ENCODE data around the gene C16orf74. TPM values are rescaled to one million over a fixed set of nuclear protein-coding genes. Genes with fewer than 3 reads are reported as not detected.

Gene C16orf74
- total RNA-seq, 8 experiments from 2014 or later, result 0.23 to 3.3 (median 1.9) TPM

GRCh38 chr16:85709766-85710585 lies 40.9 kb downstream of the C16orf74 start:
- in situ Hi-C loops (cut with MboI; ENCODE audit: low pct_unique_long_range_greater_than_20kb in 2 of 9, low sequenced_read_pairs in 9 of 9, unreplicated experiment in 9 of 9), result loop anchor here in 1 of 9 experiments (25.0 kb wide), 1 partner anchor 423 kb away; no protein-coding TSS in a partner anchor
- WGBS, 10 experiments, result 6 to 90% (median 64%) methylated on average over 1 to 21 of the region's 53 CpGs; no CpG with 5 or more reads in 4 of the 10 experiments
- peak in 5 of 8 experiments; percentile 83 to 86 (median 85) for ATAC-seq (replicated peaks in 6 of 8)
- H3K4me1 ChIP-seq (replicated peaks in 1 of 2), result peaks cover 30 to 36% of the 10 kb centered on the region in 2 donors
- peak overlapping the region in 1 of 2 donors; percentile 64 for H3K27ac ChIP-seq
- H3K4me3 ChIP-seq, result no peak overlapping the region

DNA sequence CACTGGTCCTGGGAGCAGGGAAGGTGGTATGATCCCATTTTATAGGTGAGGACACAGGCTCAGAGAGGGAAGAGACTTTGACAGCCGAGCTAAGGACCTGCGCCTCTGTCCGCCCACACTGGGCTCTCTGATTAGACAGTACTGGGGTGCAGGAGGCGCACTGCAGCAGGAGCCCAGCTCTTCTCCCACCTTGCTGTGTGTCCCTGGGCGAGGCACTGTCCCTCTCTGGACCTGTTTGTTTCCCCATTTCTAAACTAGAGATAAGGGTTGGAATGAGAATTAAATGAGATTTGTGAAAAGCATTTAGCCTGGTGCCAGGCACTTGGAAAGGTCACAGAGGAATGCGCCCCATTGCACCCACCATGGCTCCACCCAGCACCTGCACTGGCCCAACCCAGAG lies 42.6 kb downstream of the C16orf74 start:
- no peak for ATAC-seq (replicated peaks in 6 of 8)
- H3K4me3 ChIP-seq, result no peak overlapping the region
- peaks cover 29 to 30% of the 10 kb centered on the region in 2 donors for H3K4me1 ChIP-seq (replicated peaks in 1 of 2)
- in situ Hi-C loops (cut with MboI; ENCODE audit: low pct_unique_long_range_greater_than_20kb in 2 of 9, low sequenced_read_pairs in 9 of 9, unreplicated experiment in 9 of 9), result loop anchor here in 1 of 9 experiments (25.0 kb wide), 1 partner anchor 421 kb away; no protein-coding TSS in a partner anchor
- WGBS, 10 experiments, result 40 to 93% (median 90%) methylated on average over 1 to 3 of the region's 6 CpGs; no CpG with 5 or more reads in 7 of the 10 experiments
- no peak overlapping the region for H3K27ac ChIP-seq

DNA sequence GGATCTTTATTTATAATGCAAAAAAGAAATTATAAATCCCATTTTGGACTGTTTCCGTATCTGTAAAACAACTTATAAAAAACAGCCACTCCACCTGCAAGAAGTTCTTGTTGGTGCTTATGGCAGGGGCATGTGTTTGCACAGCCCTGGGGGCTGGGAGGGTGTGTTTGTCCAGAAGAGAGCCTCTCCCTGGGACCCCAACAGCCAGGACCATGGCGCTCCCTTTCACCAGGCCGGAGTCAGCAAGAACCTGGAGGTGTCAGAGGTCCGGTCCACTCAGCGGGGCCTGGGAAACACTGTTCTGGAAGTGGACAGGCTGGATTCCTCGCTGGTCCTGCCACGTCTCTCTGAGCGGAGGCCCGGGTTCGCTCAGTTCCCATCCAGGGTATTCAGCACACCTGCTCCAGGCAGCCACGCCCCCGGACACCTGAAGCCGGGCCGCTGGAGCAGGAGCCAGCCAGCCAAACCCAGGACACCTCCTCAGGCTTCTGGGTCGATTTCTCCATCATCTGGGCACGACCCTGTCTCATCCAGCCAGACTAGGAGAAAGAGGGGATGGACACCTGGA lies 43.3 kb downstream of the C16orf74 start:
- Histone ChIP-seq H3K4me1 (replicated peaks in 1 of 2) (peaks cover 22 to 23% of the 10 kb centered on the region in 2 donors), H3K4me3 (no peak overlapping the region), H3K27ac (no peak overlapping the region)
- in situ Hi-C loops (cut with MboI; ENCODE audit: low pct_unique_long_range_greater_than_20kb in 2 of 9, low sequenced_read_pairs in 9 of 9, unreplicated experiment in 9 of 9), result loop anchor here in 1 of 9 experiments (25.0 kb wide), 1 partner anchor 420 kb away; no protein-coding TSS in a partner anchor
- ATAC-seq (replicated peaks in 6 of 8), result no peak
- whole genome bisulfite sequencing, 10 experiments, result 76 to 100% (median 92%) methylated on average over 1 to 9 of the region's 16 CpGs; no CpG with 5 or more reads in 5 of the 10 experiments

DNA sequence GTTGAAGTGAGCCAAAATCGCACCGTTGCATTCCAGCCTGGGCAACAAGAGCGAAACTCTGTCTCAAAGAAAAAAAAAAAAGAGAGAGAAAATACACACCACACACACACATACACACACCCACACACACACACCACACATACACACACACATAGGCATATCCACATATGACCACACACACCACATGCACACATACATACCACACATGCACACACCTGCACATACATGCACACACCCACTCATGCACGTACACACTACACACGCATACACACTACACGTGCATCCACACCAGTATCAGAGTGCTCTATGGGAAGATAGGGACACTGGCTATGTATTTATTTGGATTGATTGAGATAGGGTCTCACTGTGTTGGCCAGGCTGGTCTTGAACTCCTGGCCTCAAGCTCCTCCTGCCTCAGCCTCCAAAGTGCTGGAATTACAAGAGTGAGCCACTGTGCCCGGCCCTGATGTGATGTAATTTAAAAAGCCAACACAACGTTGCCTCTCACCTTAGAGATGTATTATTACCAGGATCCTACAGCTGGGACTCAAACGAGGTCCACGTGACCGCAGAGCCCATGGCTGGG lies 44.4 kb downstream of the C16orf74 start:
- Histone ChIP-seq H3K4me3 (no peak overlapping the region), H3K4me1 (replicated peaks in 1 of 2) (peaks cover 18% of the 10 kb centered on the region in 2 donors), H3K27ac (no peak overlapping the region)
- ATAC-seq (replicated peaks in 6 of 8), result no peak
- 63 to 100% (median 90%) methylated on average over 2 to 9 of the region's 11 CpGs; no CpG with 5 or more reads in 4 of the 10 experiments for WGBS, 10 experiments
- in situ Hi-C loops (cut with MboI; ENCODE audit: low pct_unique_long_range_greater_than_20kb in 2 of 9, low sequenced_read_pairs in 9 of 9, unreplicated experiment in 9 of 9), result loop anchor here in 1 of 9 experiments (25.0 kb wide), 1 partner anchor 419 kb away; no protein-coding TSS in a partner anchor

DNA sequence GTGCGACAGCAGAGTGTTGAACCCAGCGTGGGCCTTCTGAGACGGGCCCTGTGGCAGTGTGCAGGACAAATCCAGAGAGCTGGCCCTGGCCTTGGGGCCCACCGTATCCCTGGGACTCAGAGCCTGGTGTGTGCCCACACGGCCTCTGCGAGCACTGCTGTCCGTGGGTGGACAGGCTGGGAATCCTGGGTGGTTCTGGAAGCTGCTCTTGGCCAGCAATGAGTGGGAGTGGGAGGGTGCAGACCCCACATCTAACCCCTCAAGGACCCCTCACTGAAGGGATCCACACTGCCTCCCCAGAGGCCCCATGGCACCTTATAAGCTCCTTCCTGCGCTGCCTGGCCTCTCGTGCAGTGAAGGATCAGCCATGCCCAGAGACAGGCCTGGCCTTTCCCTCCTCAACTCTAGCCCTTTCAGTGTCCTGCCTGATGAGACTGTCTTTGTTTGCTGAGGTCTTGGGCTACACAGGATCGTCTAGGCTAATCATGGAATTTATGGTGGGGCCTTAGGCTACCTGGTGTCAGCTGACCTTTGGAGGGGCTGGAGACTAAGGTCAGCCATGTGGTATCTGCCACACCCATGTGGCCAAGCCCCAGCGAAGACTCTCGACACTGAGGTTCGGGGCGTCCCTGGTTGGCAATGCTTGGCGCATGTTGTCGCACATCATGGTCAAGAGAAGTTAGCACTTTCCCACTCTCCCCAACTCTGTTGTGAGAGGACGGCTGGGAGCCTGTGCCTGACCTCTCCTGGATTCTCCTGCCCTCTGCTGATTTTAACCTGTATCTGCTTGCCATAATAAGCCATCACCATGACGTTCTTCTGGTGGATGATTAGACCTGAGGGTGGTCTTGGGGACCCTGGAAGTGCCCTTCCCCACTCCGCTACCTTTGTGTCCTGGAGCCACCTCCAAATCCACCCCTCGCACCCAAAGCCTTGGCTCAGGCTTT lies 45.7 kb downstream of the C16orf74 start:
- Histone ChIP-seq H3K4me1 (replicated peaks in 1 of 2) (peaks cover 8% of the 10 kb centered on the region in 2 donors), H3K27ac (no peak overlapping the region), H3K4me3 (no peak overlapping the region)
- 50 to 100% (median 93%) methylated on average over 1 to 4 of the region's 20 CpGs; no CpG with 5 or more reads in 2 of the 10 experiments for WGBS, 10 experiments
- in situ Hi-C loops (cut with MboI; ENCODE audit: low pct_unique_long_range_greater_than_20kb in 2 of 9, low sequenced_read_pairs in 9 of 9, unreplicated experiment in 9 of 9), result loop anchor here in 1 of 9 experiments (25.0 kb wide), 1 partner anchor 418 kb away; no protein-coding TSS in a partner anchor
- ATAC-seq (replicated peaks in 6 of 8), result no peak

GRCh38 chr16:85704011-85704410 lies 46.9 kb downstream of the C16orf74 start:
- no peak for ATAC-seq (replicated peaks in 6 of 8)
- Histone ChIP-seq H3K4me3 (no peak overlapping the region), H3K4me1 (replicated peaks in 1 of 2) (no peaks in the 10 kb centered on the region), H3K27ac (no peak overlapping the region)
- in situ Hi-C loops (cut with MboI; ENCODE audit: low pct_unique_long_range_greater_than_20kb in 2 of 9, low sequenced_read_pairs in 9 of 9, unreplicated experiment in 9 of 9), result loop anchor here in 1 of 9 experiments (25.0 kb wide), 1 partner anchor 417 kb away; no protein-coding TSS in a partner anchor
- WGBS, 10 experiments, result 40 to 100% (median 93%) methylated on average over 1 to 6 of the region's 11 CpGs; no CpG with 5 or more reads in 5 of the 10 experiments

GRCh38 chr16:85699628-85700027 lies 51.3 kb downstream of the C16orf74 start:
- in situ Hi-C loops (cut with MboI; ENCODE audit: low pct_unique_long_range_greater_than_20kb in 2 of 9, low sequenced_read_pairs in 9 of 9, unreplicated experiment in 9 of 9), result loop anchor here in 1 of 9 experiments (25.0 kb wide), 1 partner anchor 412 kb away; no protein-coding TSS in a partner anchor
- Histone ChIP-seq H3K27ac (no peak overlapping the region), H3K4me3 (no peak overlapping the region), H3K4me1 (replicated peaks in 1 of 2) (no peaks in the 10 kb centered on the region)
- peak; percentile 22 to 79 (median 64) for ATAC-seq (replicated peaks in 6 of 8)
- WGBS, 10 experiments, result 40 to 100% (median 69%) methylated on average over 1 to 6 of the region's 7 CpGs; no CpG with 5 or more reads in 3 of the 10 experiments

GRCh38 chr16:85698935-85699558 lies 51.8 kb downstream of the C16orf74 start:
- peak in 1 of 8 experiments; percentile 25 for ATAC-seq (replicated peaks in 6 of 8)
- in situ Hi-C loops (cut with MboI; ENCODE audit: low pct_unique_long_range_greater_than_20kb in 2 of 9, low sequenced_read_pairs in 9 of 9, unreplicated experiment in 9 of 9), result no loop called here
- no peak overlapping the region for H3K27ac ChIP-seq
- H3K4me1 ChIP-seq (replicated peaks in 1 of 2), result no peaks in the 10 kb centered on the region
- no peak overlapping the region for H3K4me3 ChIP-seq
- WGBS, 10 experiments, result 53 to 92% (median 63%) methylated on average over 1 to 5 of the region's 12 CpGs; no CpG with 5 or more reads in 5 of the 10 experiments

DNA sequence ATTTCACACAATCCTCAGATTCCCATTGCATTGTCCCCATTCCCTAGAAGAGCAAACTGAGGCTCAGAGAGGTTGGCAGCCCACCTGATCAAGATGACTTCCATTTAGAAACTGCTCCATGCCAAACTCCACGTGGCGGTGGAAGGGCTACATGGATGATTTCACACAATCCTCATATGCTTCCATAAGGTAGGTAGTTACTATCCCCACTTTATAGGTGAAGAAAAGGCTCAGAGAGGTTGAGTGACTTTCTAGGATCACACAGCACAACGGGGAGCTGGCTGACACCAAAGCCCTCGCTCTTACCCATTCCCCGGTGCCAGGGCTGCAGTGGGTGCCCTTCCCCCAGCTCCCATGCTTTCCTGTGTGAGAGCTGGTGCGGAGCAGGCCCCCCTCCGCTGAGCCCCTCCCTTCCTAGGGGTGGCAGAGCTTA lies 52.4 kb downstream of the C16orf74 start:
- no peaks in the 10 kb centered on the region for H3K4me1 ChIP-seq (replicated peaks in 1 of 2)
- WGBS, 10 experiments, result 17 to 81% (median 52%) methylated on average over 2 to 3 of the region's 7 CpGs; no CpG with 5 or more reads in 6 of the 10 experiments
- no peak for ATAC-seq (replicated peaks in 6 of 8)
- no peak overlapping the region for H3K4me3 ChIP-seq
- in situ Hi-C loops (cut with MboI; ENCODE audit: low pct_unique_long_range_greater_than_20kb in 2 of 9, low sequenced_read_pairs in 9 of 9, unreplicated experiment in 9 of 9), result no loop called here
- H3K27ac ChIP-seq, result no peak overlapping the region

- WGBS, 10 experiments, result 40 to 100% (median 80%) methylated on average over 1 to 8 of the region's 14 CpGs; no CpG with 5 or more reads in 1 of the 10 experiments
- no peak overlapping the region for H3K4me3 ChIP-seq
- no peak overlapping the region for H3K27ac ChIP-seq
- in situ Hi-C loops (cut with MboI; ENCODE audit: low pct_unique_long_range_greater_than_20kb in 2 of 9, low sequenced_read_pairs in 9 of 9, unreplicated experiment in 9 of 9), result no loop called here
- no peaks in the 10 kb centered on the region for H3K4me1 ChIP-seq (replicated peaks in 1 of 2)
- ATAC-seq (replicated peaks in 6 of 8), result peak in 2 of 8 experiments; percentile 25 to 27
These were observed 53.5 kb downstream of the C16orf74 start for GRCh38 chr16:85697431-85697830.

DNA sequence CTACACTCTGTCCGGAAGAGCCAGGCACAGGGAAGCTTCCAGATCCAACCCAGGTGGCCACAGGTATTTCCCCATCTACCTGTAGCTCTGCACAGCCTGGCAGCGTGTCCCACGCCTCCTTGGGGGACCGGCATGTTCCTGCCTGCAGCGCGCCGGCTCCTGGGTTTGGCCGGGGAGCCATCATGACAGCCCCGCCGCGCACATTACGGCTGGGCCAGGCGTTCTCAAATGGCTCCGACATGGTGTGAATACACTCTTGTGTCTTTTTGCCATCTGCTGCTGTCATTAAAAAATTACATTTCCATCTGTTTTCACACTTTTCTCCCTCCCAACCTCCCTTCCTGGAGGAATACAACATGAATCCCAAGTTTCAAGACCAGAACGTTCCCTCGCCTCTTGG lies 54.1 kb downstream of the C16orf74 start:
- in situ Hi-C loops (cut with MboI; ENCODE audit: low pct_unique_long_range_greater_than_20kb in 2 of 9, low sequenced_read_pairs in 9 of 9, unreplicated experiment in 9 of 9), result no loop called here
- peak in 1 of 8 experiments; percentile 25 for ATAC-seq (replicated peaks in 6 of 8)
- 7 to 90% (median 51%) methylated on average over 1 to 13 of the region's 16 CpGs; no CpG with 5 or more reads in 2 of the 10 experiments for WGBS, 10 experiments
- Histone ChIP-seq H3K27ac (no peak overlapping the region), H3K4me1 (replicated peaks in 1 of 2) (no peaks in the 10 kb centered on the region), H3K4me3 (no peak overlapping the region)
